Ovary (tissue), 1 donor: ENCODE data around the gene UST.

ENCODE experiments used
- EP300 ChIP-seq: sonication (generic); formaldehyde crosslinking; IDR thresholded peaks from one replicate; pipeline ENCODE4 v1.6.1; 2017; ENCODE audit warnings: antibody characterized with exemption
- POLR2A ChIP-seq: fragments of 450-650 bp; IDR thresholded peaks from one replicate; pipeline ENCODE4 v1.6.1; 2017; ENCODE audit warnings: antibody characterized with exemption, mild to moderate bottlenecking, moderate library complexity

DNA sequence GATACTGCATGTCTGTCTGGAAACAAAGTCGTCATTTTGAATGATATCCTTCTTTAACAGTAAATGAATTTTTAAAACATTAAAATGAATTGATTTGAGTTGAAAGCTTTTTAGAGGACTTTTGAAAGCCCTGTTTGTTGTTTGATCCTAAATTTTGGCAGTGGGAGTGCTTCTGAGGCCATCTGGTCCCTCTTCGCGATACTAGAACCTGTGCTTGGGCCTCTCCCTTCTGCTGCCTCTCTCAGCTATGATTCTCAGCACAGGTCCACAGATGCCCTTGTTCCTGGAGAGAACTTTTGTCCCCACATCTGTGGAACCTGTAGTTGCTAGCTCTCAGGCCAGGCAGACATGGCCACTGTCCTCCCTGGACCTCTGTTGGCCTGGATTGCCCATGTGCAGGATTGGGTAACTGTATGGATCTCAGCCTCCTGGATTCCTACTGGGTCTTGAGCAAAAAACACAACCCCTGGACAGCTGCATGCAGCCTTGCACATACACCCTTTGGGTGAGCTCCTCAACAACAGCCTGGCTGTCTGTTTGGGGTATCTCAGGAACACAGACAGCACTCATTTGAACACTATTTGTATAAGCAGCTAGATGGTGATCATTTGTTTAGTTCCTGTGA lies 21.9 kb downstream of the UST start:
- TF ChIP-seq POLR2A (no peak), EP300 (no peak)
